PC-9 (cell line): ENCODE data around the gene NELL1.

Source experiments
- CTCF ChIP-seq: fragments of 200-600 bp; sonication (generic); conservative IDR thresholded peaks from 2 replicates; pipeline ENCODE4 v1.6.1; 2017; ENCODE audit warnings: mixed run types, antibody characterized with exemption, mild to moderate bottlenecking, moderate library complexity
- EZH2 ChIP-seq: fragments of 200-600 bp; sonication (generic); IDR thresholded peaks from 2 replicates; pipeline ENCODE4 v1.8.0; 2017; ENCODE audit warnings: antibody characterized with exemption, low read depth

DNA sequence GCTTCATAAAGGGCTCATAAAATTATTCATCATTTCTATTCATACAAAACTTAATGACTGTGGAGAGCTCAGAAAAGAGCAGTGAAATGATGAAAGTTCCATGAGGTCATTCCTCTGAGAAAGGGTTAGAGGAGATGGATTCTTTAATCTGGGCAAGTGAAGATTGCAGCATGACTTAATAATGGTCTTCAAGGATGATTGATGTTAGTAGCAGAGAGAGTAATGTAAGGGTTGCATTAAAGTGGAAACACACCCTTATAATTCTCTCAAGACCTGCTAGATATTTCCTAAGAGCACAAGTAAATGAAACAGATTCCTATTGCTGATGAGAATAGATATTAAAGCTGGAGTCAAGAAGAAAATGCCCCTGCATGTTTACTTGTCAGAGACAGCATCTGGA, 811.9 kb downstream of the NELL1 start:
- TF ChIP-seq CTCF: no peak
- TF ChIP-seq EZH2: no peak
